CD4-positive, alpha-beta T cell treated with Interleukin-1 beta for 1 hour (primary cell): Measurements from ENCODE around the gene HOXC12.

Experiments used
- DNase-seq, 2 donors: peaks; one replicate each; pipeline ENCODE4 v3.0.0-alpha.2; 2020 to 2022

HOXC12 gene

GRCh38 chr12:53973236-53974042, 18.7 kb downstream of the HOXC12 start:
- DNase-seq, result no peak

GRCh38 chr12:53974084-53975063, 19.7 kb downstream of the HOXC12 start, which contains the start of gene HOTAIR:
Gene HOTAIR, minus strand, starts transcription at chr12:53974954.
- DNase-seq, result peak; percentile 20 to 32

- no peak for DNase-seq
Measured at GRCh38 chr12:53975064-53975471, 20.4 kb downstream of the HOXC12 start.

- no peak for DNase-seq
Measured at GRCh38 chr12:53975479-53976152, 20.9 kb downstream of the HOXC12 start.

GRCh38 chr12:53976172-53976822, 21.6 kb downstream of the HOXC12 start:
- no peak for DNase-seq

- DNase-seq, result no peak
Measured at GRCh38 chr12:53976823-53977595, 22.3 kb downstream of the HOXC12 start.

GRCh38 chr12:53977596-53978445, 23.1 kb downstream of the HOXC12 start:
- no peak for DNase-seq

- no peak for DNase-seq
Measured at GRCh38 chr12:53978477-53979356, 24.0 kb downstream of the HOXC12 start.

- no peak for DNase-seq
Measured at GRCh38 chr12:53980104-53980801, 25.6 kb downstream of the HOXC12 start.

- no peak for DNase-seq
Measured at GRCh38 chr12:53980802-53981496, 26.2 kb downstream of the HOXC12 start.

- DNase-seq, result no peak
Measured at GRCh38 chr12:53981634-53982565, 27.2 kb downstream of the HOXC12 start.

GRCh38 chr12:53982648-53983567, 28.2 kb downstream of the HOXC12 start:
- DNase-seq, result no peak

GRCh38 chr12:53983568-53983949, 28.9 kb downstream of the HOXC12 start:
- no peak for DNase-seq

- DNase-seq, result no peak
Measured at GRCh38 chr12:53983950-53984572, 29.4 kb downstream of the HOXC12 start.

- DNase-seq, result peak; percentile 71 to 80
Measured at GRCh38 chr12:53984901-53985691, 30.4 kb downstream of the HOXC12 start, which contains the start of gene HOXC10. Gene HOXC10, plus strand, starts transcription at chr12:53985146. Its CDS starts 114 bp downstream, at chr12:53985260.
